ENCODE results near the gene NAV3.

GRCh38 chr12:77850129-77850528 lies 19.4 kb downstream of the NAV3 start:
- TF ChIP-seq SP1 (IDR thresholded peaks at IDR 0.05) (no peak), FOXM1 (IDR thresholded peaks at IDR 0.05; ENCODE audit: borderline replicate concordance) (no peak), BHLHE40 (IDR thresholded peaks at IDR 0.05; ENCODE audit: borderline replicate concordance) (no peak), TARDBP (IDR thresholded peaks at IDR 0.05) (no peak), CTBP1 (IDR thresholded peaks at IDR 0.05; ENCODE audit: borderline replicate concordance) (no peak), ELF4 (IDR thresholded peaks at IDR 0.05) (no peak), SUZ12 (IDR thresholded peaks at IDR 0.05) (no peak), FOXK2 (IDR thresholded peaks at IDR 0.05) (no peak), ARNT (IDR thresholded peaks at IDR 0.05) (no peak), HDGF (IDR thresholded peaks at IDR 0.05; ENCODE audit: borderline replicate concordance) (no peak), ZNF384 (IDR thresholded peaks at IDR 0.05) (no peak), L3MBTL2 (conservative IDR thresholded peaks at IDR 0.05) (no peak)

All from HEK293T (cell line).